ENCODE results near the gene TMEM266. TPM values are rescaled to one million over a fixed set of nuclear protein-coding genes. Genes with fewer than 3 reads are reported as not detected.
A peak's percentile ranks its signal among the peaks of the same experiment; 100 is the strongest.

TMEM266 gene
- polyA plus RNA-seq, 3 donors, result not detected

GRCh38 chr15:76064375-76064774 lies 4.6 kb downstream of the TMEM266 start:
- intact Hi-C loops (cut with micrococcal nuclease), result no loop called here
- H3K79me2 ChIP-seq (ENCODE audit: insufficient read depth, low read length), result no peaks in the 10 kb centered on the region
- Mint-ChIP-seq H3K9me3 (peaks cover 0 to 2% (median 0%) of the 10 kb centered on the region in 7 donors), H3K4me1 (peaks cover 25% of the 10 kb centered on the region), H3K4me3 (no peak overlapping the region), H3K36me3 (peaks cover 0 to 2% of the 10 kb centered on the region in 2 donors), H3K27me3 (ENCODE audit: low read depth in 3 of 3) (peaks cover 13 to 29% (median 22%) of the 10 kb centered on the region in 3 donors), H3K27ac (no peak overlapping the region)
- no peaks in the 10 kb centered on the region for H4K20me1 ChIP-seq (ENCODE audit: insufficient read depth, low read length)
- H3K9me3 ChIP-seq (replicated peaks in 1 of 2; ENCODE audit: control insufficient read depth in 1 of 2, insufficient read depth in 1 of 2, low read length in 2 of 2), result no peaks in the 10 kb centered on the region
- no peak for DNase-seq
- WGBS (ENCODE audit: insufficient coverage), result no CpG with 5 or more reads among the region's 3 CpGs
- peaks cover 20% of the 10 kb centered on the region in 2 donors for H3K27me3 ChIP-seq (ENCODE audit: control insufficient read depth in 2 of 2, insufficient read depth in 2 of 2, low read length in 2 of 2)
- H3K4me1 ChIP-seq (ENCODE audit: control insufficient read depth in 1 of 2, insufficient read depth in 2 of 2, low read length in 2 of 2), result peaks cover 16 to 21% of the 10 kb centered on the region in 2 donors
- no peaks in the 10 kb centered on the region for H3K36me3 ChIP-seq (replicated peaks in 1 of 2; ENCODE audit: control insufficient read depth in 1 of 2, insufficient read depth in 2 of 2, low read length in 2 of 2)
- no peak overlapping the region for H2AFZ ChIP-seq (ENCODE audit: insufficient read depth, low read depth, low read length, poor library complexity, severe bottlenecking)
- H3K4me3 ChIP-seq (replicated peaks in 1 of 3; ENCODE audit: low read depth in 2 of 3, low read length in 3 of 3), result no peak overlapping the region
- H3K4me2 ChIP-seq (replicated peaks; ENCODE audit: extremely low read depth, low read length, poor library complexity, severe bottlenecking), result no peak overlapping the region
- no peak for TF ChIP-seq CTCF (IDR thresholded peaks at IDR 0.05)
- no peak overlapping the region for H3K27ac ChIP-seq (ENCODE audit: low read depth in 1 of 2, low read length in 2 of 2)
- no peak overlapping the region for H3K9ac ChIP-seq (ENCODE audit: insufficient read depth, low read length, poor library complexity, severe bottlenecking)

GRCh38 chr15:76065245-76065644 lies 5.5 kb downstream of the TMEM266 start:
- Histone ChIP-seq H3K9me3 (replicated peaks in 1 of 2; ENCODE audit: control insufficient read depth in 1 of 2, insufficient read depth in 1 of 2, low read length in 2 of 2) (no peaks in the 10 kb centered on the region), H2AFZ (ENCODE audit: insufficient read depth, low read depth, low read length, poor library complexity, severe bottlenecking) (peak overlapping the region; percentile 52), H3K4me1 (ENCODE audit: control insufficient read depth in 1 of 2, insufficient read depth in 2 of 2, low read length in 2 of 2) (peaks cover 13 to 15% of the 10 kb centered on the region in 2 donors), H3K79me2 (ENCODE audit: insufficient read depth, low read length) (no peaks in the 10 kb centered on the region), H3K27ac (ENCODE audit: low read depth in 1 of 2, low read length in 2 of 2) (no peak overlapping the region), H3K36me3 (replicated peaks in 1 of 2; ENCODE audit: control insufficient read depth in 1 of 2, insufficient read depth in 2 of 2, low read length in 2 of 2) (no peaks in the 10 kb centered on the region), H3K4me2 (replicated peaks; ENCODE audit: extremely low read depth, low read length, poor library complexity, severe bottlenecking) (peak overlapping the region; percentile 7), H3K9ac (ENCODE audit: insufficient read depth, low read length, poor library complexity, severe bottlenecking) (no peak overlapping the region), H3K4me3 (replicated peaks in 1 of 3; ENCODE audit: low read depth in 2 of 3, low read length in 3 of 3) (no peak overlapping the region), H4K20me1 (ENCODE audit: insufficient read depth, low read length) (no peaks in the 10 kb centered on the region), H3K27me3 (ENCODE audit: control insufficient read depth in 2 of 2, insufficient read depth in 2 of 2, low read length in 2 of 2) (peaks cover 17 to 20% of the 10 kb centered on the region in 2 donors)
- intact Hi-C loops (cut with micrococcal nuclease), result no loop called here
- TF ChIP-seq CTCF (IDR thresholded peaks at IDR 0.05), result no peak
- H3K4me1 Mint-ChIP-seq, result peaks cover 23% of the 10 kb centered on the region
- peaks cover 0 to 3% (median 0%) of the 10 kb centered on the region in 7 donors for H3K9me3 Mint-ChIP-seq
- peak; percentile 60 to 77 (median 75) for DNase-seq
- H3K27ac Mint-ChIP-seq, result peak overlapping the region in 4 of 7 donors; percentile 51 to 72 (median 55)
- WGBS (ENCODE audit: insufficient coverage), result 0% methylated on average over 2 of the region's 6 CpGs
- H3K27me3 Mint-ChIP-seq (ENCODE audit: low read depth in 3 of 3), result peaks cover 11 to 23% (median 18%) of the 10 kb centered on the region in 3 donors
- H3K36me3 Mint-ChIP-seq, result peaks cover 0 to 2% of the 10 kb centered on the region in 2 donors
- peak overlapping the region in 1 of 2 donors; percentile 81 for H3K4me3 Mint-ChIP-seq

All from CD14-positive monocyte (primary cell).